H1 (cell line): Measurements from ENCODE around the gene RAD18. TPM values are rescaled to one million over a fixed set of nuclear protein-coding genes. Genes with fewer than 3 reads are reported as not detected.

Source experiments
- CTCF ChIA-PET: fragments of 300-600 bp; sonication (Branson Sonifier 250); formaldehyde crosslinking; loops from one replicate; lab custom pipeline; 2021; ENCODE audit not compliant: partially characterized antibody; lab: Charles Lee
- POLR2A ChIA-PET: fragments of 300-600 bp; sonication (Branson Sonifier 250); formaldehyde crosslinking; loops from one replicate; lab custom pipeline; 2021; ENCODE audit warnings: inconsistent platforms; ENCODE audit not compliant: partially characterized antibody; lab: Charles Lee
- DNase-seq, 2 experiments: peaks; one replicate each; pipeline versions ENCODE4 v3.0.0 to v3.0.0-alpha.2; 2010 to 2022; ENCODE audit warnings: low spot score in 2 of 2, low read depth in 1 of 2, mixed read lengths in 1 of 2
- FAIRE-seq: peaks from 2 replicates; lab custom pipeline; 2011; peaks lifted over from hg19 to GRCh38; lab: Jason Lieb, UNC
- H2AFZ ChIP-seq: 2 replicates; pipeline ENCODE4 v1.8.1; 2012; ENCODE audit warnings: low read length, inconsistent platforms
- H2AK5ac ChIP-seq: 2 replicates; pipeline ENCODE4 v1.6.1; 2013; ENCODE audit warnings: low read depth, low read length
- H2BK120ac ChIP-seq: replicated peaks from 2 replicates; pipeline ENCODE3; 2013; ENCODE audit warnings: low read depth, low read length, inconsistent platforms
- H2BK12ac ChIP-seq: 2 replicates; pipeline ENCODE4 v1.6.1; 2013; ENCODE audit warnings: low read depth, low read length
- H2BK15ac ChIP-seq: 2 replicates; pipeline ENCODE4 v1.6.1; 2013; ENCODE audit warnings: low read length
- H2BK20ac ChIP-seq: 2 replicates; pipeline ENCODE4 v1.6.1; 2013; ENCODE audit warnings: low read length
- H2BK5ac ChIP-seq: 2 replicates; pipeline ENCODE4 v1.6.1; 2013; ENCODE audit warnings: low read depth, low read length
- H3K14ac ChIP-seq: 2 replicates; pipeline ENCODE4 v1.6.1; 2013; ENCODE audit warnings: inconsistent platforms; ENCODE audit not compliant: insufficient read length
- H3K18ac ChIP-seq: 2 replicates; pipeline ENCODE4 v1.6.1; 2013; ENCODE audit warnings: low read length; ENCODE audit errors: extremely low read depth
- H3K23ac ChIP-seq: 2 replicates; pipeline ENCODE4 v1.6.1; 2013; ENCODE audit warnings: inconsistent platforms; ENCODE audit not compliant: insufficient read length
- H3K23me2 ChIP-seq: 2 replicates; pipeline ENCODE4 v1.6.1; 2013; ENCODE audit warnings: low read depth, low read length
- H3K27ac ChIP-seq: 2 replicates; pipeline ENCODE4 v1.6.1; 2011; ENCODE audit warnings: low read depth, low read length, inconsistent platforms
- H3K27me3 ChIP-seq, 4 experiments: replicated peaks in 1 of 4; 1 replicate in 1 of 4; 2 replicates in 3 of 4; pipeline versions ENCODE4 v1.6.1 to v1.8.1; 2011 to 2013; ENCODE audit warnings: low read length in 3 of 4, mild to moderate bottlenecking in 3 of 4, inconsistent platforms in 2 of 4, mixed read lengths in 2 of 4, moderate library complexity in 1 of 4; ENCODE audit not compliant: control insufficient read depth in 3 of 4, insufficient read depth in 3 of 4; ENCODE audit errors: extremely low read depth in 1 of 4
- H3K36me3 ChIP-seq, 4 experiments: 2 replicates each; pipeline versions ENCODE4 v1.6.1 to v1.8.1; 2011 to 2013; ENCODE audit warnings: mild to moderate bottlenecking in 4 of 4, low read length in 3 of 4, moderate library complexity in 2 of 4, control low read depth in 1 of 4, inconsistent platforms in 1 of 4; ENCODE audit not compliant: insufficient read depth in 4 of 4, control insufficient read depth in 2 of 4
- H3K4ac ChIP-seq: replicated peaks from 2 replicates; pipeline ENCODE3; 2013; ENCODE audit warnings: low read length, low read depth, mixed read lengths, inconsistent platforms; ENCODE audit not compliant: insufficient read length
- H3K4me1 ChIP-seq, 4 experiments: replicated peaks in 1 of 4; 1 replicate in 1 of 4; 2 replicates in 3 of 4; pipeline versions ENCODE4 v1.6.1 to v1.8.1; 2011 to 2013; ENCODE audit warnings: low read length in 3 of 4, inconsistent platforms in 2 of 4, mixed read lengths in 1 of 4; ENCODE audit not compliant: insufficient read depth in 4 of 4, control insufficient read depth in 3 of 4
- H3K4me2 ChIP-seq, 2 experiments: 2 replicates each; pipeline versions ENCODE4 v1.6.1 to v1.8.1; 2011 to 2013; ENCODE audit warnings: low read depth in 2 of 2, low read length in 2 of 2, control low read depth in 1 of 2, inconsistent platforms in 1 of 2, mild to moderate bottlenecking in 1 of 2; ENCODE audit not compliant: insufficient read depth in 1 of 2
- H3K4me3 ChIP-seq, 4 experiments: fragments of 200-600, 300-600 bp in 1 of 4; sonication (generic), shearing (Covaris generic), sonication (Bioruptor Twin) in 1 of 4; 2 replicates each; pipeline versions ENCODE4 v1.5.1 to v1.8.1; 2011 to 2016; ENCODE audit warnings: low read length in 4 of 4, low read depth in 3 of 4, control low read depth in 2 of 4, inconsistent platforms in 2 of 4, mild to moderate bottlenecking in 2 of 4, mixed read lengths in 1 of 4, moderate library complexity in 1 of 4; ENCODE audit not compliant: insufficient read depth in 2 of 4; ENCODE audit errors: extremely low read depth in 1 of 4
- H3K56ac ChIP-seq: replicated peaks from 2 replicates; pipeline ENCODE3; 2013; ENCODE audit warnings: low read depth, mild to moderate bottlenecking, mixed read lengths, low read length, inconsistent platforms; ENCODE audit not compliant: insufficient read length
- H3K79me1 ChIP-seq: 2 replicates; pipeline ENCODE4 v1.6.1; 2013; ENCODE audit warnings: low read depth, low read length, control low read depth
- H3K79me2 ChIP-seq, 2 experiments: 2 replicates each; pipeline versions ENCODE4 v1.6.1 to v1.8.1; 2012 to 2013; ENCODE audit warnings: low read length in 2 of 2, mild to moderate bottlenecking in 2 of 2, inconsistent platforms in 1 of 2; ENCODE audit not compliant: insufficient read depth in 2 of 2, control insufficient read depth in 1 of 2
- H3K9ac ChIP-seq, 4 experiments: replicated peaks in 1 of 4; 1 replicate in 1 of 4; 2 replicates in 3 of 4; pipeline versions ENCODE4 v1.6.1 to v1.8.1; 2011 to 2013; ENCODE audit warnings: low read depth in 3 of 4, low read length in 3 of 4, control low read depth in 2 of 4, mild to moderate bottlenecking in 2 of 4, moderate library complexity in 2 of 4, inconsistent platforms in 1 of 4; ENCODE audit errors: extremely low read depth in 1 of 4
- H3K9me3 ChIP-seq, 2 experiments: 2 replicates each; pipeline versions ENCODE4 v1.6.1 to v1.8.1; 2012 to 2013; ENCODE audit warnings: mild to moderate bottlenecking in 2 of 2, moderate library complexity in 2 of 2, control low read depth in 1 of 2, inconsistent platforms in 1 of 2, low read depth in 1 of 2, low read length in 1 of 2, mixed read lengths in 1 of 2; ENCODE audit not compliant: insufficient read depth in 2 of 2
- H4K20me1 ChIP-seq, 2 experiments: replicated peaks in 1 of 2; 2 replicates each; pipeline versions ENCODE3 to v1.8.1; 2011 to 2013; ENCODE audit warnings: inconsistent platforms in 2 of 2, low read length in 2 of 2, mild to moderate bottlenecking in 1 of 2; ENCODE audit not compliant: insufficient read depth in 2 of 2, control insufficient read depth in 1 of 2
- H4K5ac ChIP-seq: 2 replicates; pipeline ENCODE4 v1.6.1; 2013; ENCODE audit warnings: low read length, low read depth, mixed read lengths, inconsistent platforms; ENCODE audit not compliant: insufficient read length
- H4K8ac ChIP-seq: 2 replicates; pipeline ENCODE4 v1.8.0; 2013; ENCODE audit warnings: mild to moderate bottlenecking, moderate library complexity, low read length, inconsistent platforms; ENCODE audit not compliant: insufficient read depth; ENCODE audit errors: extremely low read depth
- H4K91ac ChIP-seq: replicated peaks from 2 replicates; pipeline ENCODE3; 2013; ENCODE audit warnings: low read length, mixed read lengths, inconsistent platforms; ENCODE audit not compliant: insufficient read length
- BRCA1 ChIP-seq: IDR thresholded peaks from 2 replicates; pipeline ENCODE4 v1.6.1; 2012; ENCODE audit warnings: low read depth, low read length, improper control_type of control experiment
- CTBP2 ChIP-seq: IDR thresholded peaks from 2 replicates; pipeline ENCODE4 v1.7.0; 2011; ENCODE audit warnings: borderline replicate concordance, mild to moderate bottlenecking, moderate library complexity, mixed read lengths, low read length; ENCODE audit not compliant: insufficient read depth, insufficient read length
- JUN ChIP-seq: IDR thresholded peaks from 2 replicates; pipeline ENCODE4 v1.6.1; 2011; ENCODE audit warnings: low read depth, mild to moderate bottlenecking, improper control_type of control experiment, low read length
- JUND ChIP-seq: IDR thresholded peaks from 2 replicates; pipeline ENCODE4 v1.6.1; 2011; ENCODE audit warnings: mild to moderate bottlenecking, improper control_type of control experiment, low read length
- KDM5A ChIP-seq: fragments of 200-600 bp; IDR thresholded peaks from 2 replicates; pipeline ENCODE4 v1.7.1; 2012; ENCODE audit warnings: mild to moderate bottlenecking, low read length, inconsistent platforms, mixed read lengths
- SIN3A ChIP-seq, 2 experiments: IDR thresholded peaks in 1 of 2; conservative IDR thresholded peaks in 1 of 2; 2 replicates each; pipeline ENCODE4 v1.6.1; 2011 to 2012; ENCODE audit warnings: low read length in 2 of 2, improper control_type of control experiment in 1 of 2, low read depth in 1 of 2, mild to moderate bottlenecking in 1 of 2
- SP2 ChIP-seq: IDR thresholded peaks from 2 replicates; pipeline ENCODE4 v1.6.1; 2012; ENCODE audit warnings: mild to moderate bottlenecking, low read length, inconsistent platforms
- TAF1 ChIP-seq: IDR thresholded peaks from 2 replicates; pipeline ENCODE4 v1.6.1; 2011; ENCODE audit warnings: mild to moderate bottlenecking, low read depth, low read length
- TCF12 ChIP-seq: IDR thresholded peaks from 2 replicates; pipeline ENCODE4 v1.6.1; 2011; ENCODE audit warnings: low read depth, mild to moderate bottlenecking, low read length
- WGBS, 2 experiments: shearing (Covaris generic) in 1 of 2; methylation state at CpG; one replicate each; pipeline versions ENCODE4 v1.1.6 to v1.1.7; 2013 to 2015; ENCODE audit warnings: low lambda C conversion rate in 2 of 2, mixed read lengths in 2 of 2, inconsistent platforms in 1 of 2, low coverage in 1 of 2, missing lambda C conversion rate in 1 of 2; ENCODE audit not compliant: insufficient replicate concordance in 2 of 2, insufficient coverage in 1 of 2, insufficient read length in 1 of 2; ENCODE audit errors: extremely low coverage in 1 of 2, missing lambda C conversion rate in 1 of 2; 5-methylcytosine and 5-hydroxymethylcytosine counted together
- polyA plus RNA-seq, 7 experiments: library from polyadenylated mRNA; depleted of rRNA in 3 of 7; stranded (reverse) in 5 of 7; unstranded in 2 of 7; fragments of >200 nt in 5 of 7; fragments of 200-250 nt in 2 of 7; gene quantifications; 1 replicate in 5 of 7; 2 replicates in 1 of 7; 4 replicates in 1 of 7; pipeline versions ENCODE4 v1.2.1 to v1.2.3, GENCODE V29; 2011 to 2013; ENCODE audit warnings: missing spikeins in 2 of 7, mixed read lengths in 2 of 7
- total RNA-seq: library from RNA; stranded (reverse); fragmentation: NEBNext Ultra II Directional; extraction: Animal tissue kit (Norgen Biotek cat#: 25700); gene quantifications from 2 replicates; pipeline ENCODE4 v1.2.1, GENCODE V29; 2021

Gene RAD18
- total and polyA plus RNA-seq, 2 of the 8 experiments (the other 6 are each of a cell fraction or from before 2014, with no cell fraction given), result 13.0 to 23.2 TPM

DNA sequence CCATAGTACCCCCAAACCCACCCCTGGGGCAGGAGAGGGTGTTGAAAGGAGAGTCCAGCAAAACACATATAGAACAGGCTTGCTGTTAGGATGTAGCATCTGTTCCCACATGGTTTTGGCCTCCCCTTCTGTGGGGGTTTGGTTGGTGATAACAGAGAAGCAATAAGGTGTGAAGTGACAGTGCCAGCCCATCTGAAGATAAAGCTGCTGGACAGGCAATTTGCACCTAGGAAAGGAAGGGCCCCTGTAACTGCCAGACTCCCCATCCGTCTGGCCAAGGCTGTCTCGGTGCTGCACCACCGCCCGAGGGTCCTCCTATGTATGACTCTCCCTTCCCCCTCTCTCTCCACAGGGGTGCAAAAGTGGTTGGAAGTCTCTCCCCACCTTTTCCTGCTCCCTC is 99.4 kb downstream of the RAD18 start:
- no peak overlapping the region for H3K4me3 ChIP-seq
- no peak overlapping the region for H3K9ac ChIP-seq
- H3K23ac ChIP-seq, result no peak overlapping the region
- CTCF ChIA-PET, result no interaction called here
- H3K4me2 ChIP-seq, result no peak overlapping the region
- H3K14ac ChIP-seq, result no peak overlapping the region
- H2BK15ac ChIP-seq, result no peak overlapping the region
- H2BK12ac ChIP-seq, result no peak overlapping the region
- no peak overlapping the region for H2BK5ac ChIP-seq
- no peaks in the 10 kb centered on the region for H3K27me3 ChIP-seq
- no peak overlapping the region for H4K5ac ChIP-seq
- H3K79me1 ChIP-seq, result no peaks in the 10 kb centered on the region; the same call in 1 of the 2 replicates
- no peak overlapping the region for H4K91ac ChIP-seq
- no peak for FAIRE-seq
- H3K4me1 ChIP-seq, result peaks cover 0 to 2% (median 0%) of the 10 kb centered on the region in 4 experiments; a peak in 3 of 7 replicates
- H2AFZ ChIP-seq, result no peak overlapping the region
- no peak overlapping the region for H3K27ac ChIP-seq
- H3K23me2 ChIP-seq, result no peaks in the 10 kb centered on the region
- no peak overlapping the region for H2BK120ac ChIP-seq
- no peak overlapping the region for H3K4ac ChIP-seq
- 86% methylated on average over 1 of the region's 4 CpGs; no CpG with 5 or more reads in 1 of the 2 experiments for WGBS, 2 experiments
- POLR2A ChIA-PET, result interaction anchor here (0.9 kb wide), 1 partner anchor 10 kb away, joined by 3 read pairs; no protein-coding TSS in a partner anchor
- no peak overlapping the region for H4K8ac ChIP-seq
- no peaks in the 10 kb centered on the region for H3K36me3 ChIP-seq
- H3K18ac ChIP-seq, result no peak overlapping the region
- no peak overlapping the region for H2AK5ac ChIP-seq
- H3K56ac ChIP-seq, result no peak overlapping the region
- H3K9me3 ChIP-seq, result no peaks in the 10 kb centered on the region
- no peaks in the 10 kb centered on the region for H4K20me1 ChIP-seq
- TF ChIP-seq KDM5A, result no peak
- no peak for TF ChIP-seq TAF1
- TF ChIP-seq BRCA1, result no peak
- TF ChIP-seq SIN3A (conservative IDR thresholded peaks at IDR 0.05 in 1 of 2, IDR thresholded peaks at IDR 0.05 in 1 of 2; ENCODE audit: low read depth in 1 of 2, low read length in 2 of 2), result no peak
- TF ChIP-seq CTBP2, result no peak
- TF ChIP-seq TCF12, result no peak
- TF ChIP-seq JUND, result no peak
- TF ChIP-seq SP2, result no peak
- TF ChIP-seq JUN, result no peak
- TF ChIP-seq, all 59 proteins: peak for 0
- Histone ChIP-seq H2BK20ac (no peak overlapping the region), H3K79me2 (no peaks in the 10 kb centered on the region)
- DNase-seq, result no peak
